ENCODE results near the gene ARHGEF4. TPM values are rescaled to one million over a fixed set of nuclear protein-coding genes. Genes with fewer than 3 reads are reported as not detected.
A peak's percentile ranks its signal among the peaks of the same experiment; 100 is the strongest.

ARHGEF4 gene
- total RNA-seq, 6 experiments from 2014 or later, result 0.44 to 6.7 (median 0.67) TPM; not detected in 2

DNA sequence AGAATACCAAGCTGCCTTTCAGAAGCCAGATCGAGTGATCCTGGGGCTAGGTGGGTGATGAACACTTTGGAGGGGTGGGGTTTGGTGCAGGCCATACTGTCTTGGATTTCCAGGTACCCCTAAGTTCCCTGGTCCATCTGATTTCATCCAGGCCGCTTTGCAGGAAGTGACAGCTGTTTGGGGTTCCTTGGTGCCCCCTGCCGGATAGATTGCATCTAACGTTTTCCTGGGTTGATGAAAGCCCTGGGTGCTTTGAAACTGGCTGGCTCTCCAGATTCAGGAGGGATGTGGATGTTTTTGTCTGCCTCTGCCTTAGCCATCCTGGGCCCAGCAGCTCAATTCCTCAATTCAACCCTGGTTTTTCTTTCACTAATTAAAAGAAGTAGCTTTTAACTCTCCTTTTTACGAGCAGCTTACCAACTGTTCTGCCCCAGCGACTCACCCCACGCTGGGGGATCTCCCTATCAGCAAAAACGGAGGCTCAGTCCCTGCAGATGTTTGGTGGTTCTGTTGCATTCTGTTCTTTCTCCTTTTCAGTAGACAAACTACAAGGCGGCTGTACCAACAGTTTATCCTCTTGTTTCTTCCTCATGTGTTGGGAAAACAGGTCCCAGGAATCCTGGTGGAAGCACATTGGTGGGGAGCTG, 37.1 kb downstream of the ARHGEF4 start:
- Histone ChIP-seq H3K9me3 (no peaks in the 10 kb centered on the region), H3K36me3 (no peaks in the 10 kb centered on the region), H3K27me3 (no peaks in the 10 kb centered on the region), H3K4me3 (no peak overlapping the region), H3K27ac (no peak overlapping the region), H3K4me1 (no peaks in the 10 kb centered on the region)
- WGBS (ENCODE audit: insufficient coverage, low coverage, low lambda C conversion rate, missing lambda C conversion rate), result 40% methylated on average over 7 of the region's 9 CpGs
- intact Hi-C loops (cut with DNase I), result loop anchor here (5.0 kb wide), 2 partner anchors 72 to 77 kb away; no protein-coding TSS in a partner anchor
- ATAC-seq (peak; percentile 83 to 96 (median 88)), DNase-seq (peak in 2 of 3 donors; percentile 61 to 68)
- TF ChIP-seq POLR2A (IDR thresholded peaks at IDR 0.05), result no peak
- TF ChIP-seq, protein P1, sequence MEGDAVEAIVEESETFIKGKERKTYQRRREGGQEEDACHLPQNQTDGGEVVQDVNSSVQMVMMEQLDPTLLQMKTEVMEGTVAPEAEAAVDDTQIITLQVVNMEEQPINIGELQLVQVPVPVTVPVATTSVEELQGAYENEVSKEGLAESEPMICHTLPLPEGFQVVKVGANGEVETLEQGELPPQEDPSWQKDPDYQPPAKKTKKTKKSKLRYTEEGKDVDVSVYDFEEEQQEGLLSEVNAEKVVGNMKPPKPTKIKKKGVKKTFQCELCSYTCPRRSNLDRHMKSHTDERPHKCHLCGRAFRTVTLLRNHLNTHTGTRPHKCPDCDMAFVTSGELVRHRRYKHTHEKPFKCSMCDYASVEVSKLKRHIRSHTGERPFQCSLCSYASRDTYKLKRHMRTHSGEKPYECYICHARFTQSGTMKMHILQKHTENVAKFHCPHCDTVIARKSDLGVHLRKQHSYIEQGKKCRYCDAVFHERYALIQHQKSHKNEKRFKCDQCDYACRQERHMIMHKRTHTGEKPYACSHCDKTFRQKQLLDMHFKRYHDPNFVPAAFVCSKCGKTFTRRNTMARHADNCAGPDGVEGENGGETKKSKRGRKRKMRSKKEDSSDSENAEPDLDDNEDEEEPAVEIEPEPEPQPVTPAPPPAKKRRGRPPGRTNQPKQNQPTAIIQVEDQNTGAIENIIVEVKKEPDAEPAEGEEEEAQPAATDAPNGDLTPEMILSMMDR (IDR thresholded peaks at IDR 0.05), result peak; percentile 62 to 66 (median 62)

DNA sequence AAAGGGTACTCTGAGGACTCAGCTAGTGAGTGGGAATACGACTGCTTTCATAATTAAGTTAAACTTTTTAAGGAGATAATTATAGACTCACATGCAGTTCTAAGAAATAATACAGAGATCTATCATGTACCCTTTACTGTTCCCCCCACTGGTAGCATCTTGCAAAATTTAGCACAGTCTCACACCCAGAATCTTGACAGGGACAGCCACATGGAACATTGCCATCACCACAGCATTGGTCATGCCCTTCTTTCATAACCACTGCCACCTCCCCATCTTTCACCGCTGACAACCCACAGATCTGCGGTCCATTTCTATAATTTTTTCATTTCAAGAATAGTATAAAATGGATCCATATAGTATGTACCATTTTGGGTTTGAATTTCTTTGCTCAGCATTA, 37.8 kb downstream of the ARHGEF4 start:
- H3K4me3 ChIP-seq, result no peak overlapping the region
- no peaks in the 10 kb centered on the region for H3K27me3 ChIP-seq
- H3K9me3 ChIP-seq, result no peaks in the 10 kb centered on the region
- TF ChIP-seq, protein P1 (IDR thresholded peaks at IDR 0.05), result no peak
- TF ChIP-seq POLR2A (IDR thresholded peaks at IDR 0.05), result no peak
- ATAC-seq (no peak), DNase-seq (no peak)
- H3K27ac ChIP-seq, result no peak overlapping the region
- H3K4me1 ChIP-seq, result no peaks in the 10 kb centered on the region
- intact Hi-C loops (cut with DNase I), result loop anchor here (5.0 kb wide), 2 partner anchors 72 to 77 kb away; no protein-coding TSS in a partner anchor
- 64% methylated on average over 3 of the region's 3 CpGs for WGBS (ENCODE audit: insufficient coverage, low coverage, low lambda C conversion rate, missing lambda C conversion rate)
- no peaks in the 10 kb centered on the region for H3K36me3 ChIP-seq

DNA sequence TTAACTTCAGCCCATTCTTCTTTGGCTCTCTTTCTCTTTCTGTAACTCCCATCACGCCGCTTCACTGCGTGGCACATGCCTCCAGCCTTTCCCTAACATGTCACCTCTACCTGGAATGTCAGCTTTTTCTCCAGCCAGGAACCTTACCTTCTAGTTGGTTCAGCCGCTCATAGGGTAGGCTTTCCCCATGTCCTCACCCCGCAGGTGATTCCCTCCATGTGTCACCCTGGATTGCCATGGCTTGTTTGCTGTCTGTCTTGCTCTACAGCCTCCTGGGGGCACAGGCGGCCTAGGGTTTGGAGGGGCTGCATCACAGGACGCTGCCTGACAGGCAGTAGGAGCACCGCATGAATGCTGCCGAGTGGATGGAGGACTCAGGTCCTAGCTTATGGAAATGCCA, 39.2 kb downstream of the ARHGEF4 start:
- ATAC-seq, result no peak

DNA sequence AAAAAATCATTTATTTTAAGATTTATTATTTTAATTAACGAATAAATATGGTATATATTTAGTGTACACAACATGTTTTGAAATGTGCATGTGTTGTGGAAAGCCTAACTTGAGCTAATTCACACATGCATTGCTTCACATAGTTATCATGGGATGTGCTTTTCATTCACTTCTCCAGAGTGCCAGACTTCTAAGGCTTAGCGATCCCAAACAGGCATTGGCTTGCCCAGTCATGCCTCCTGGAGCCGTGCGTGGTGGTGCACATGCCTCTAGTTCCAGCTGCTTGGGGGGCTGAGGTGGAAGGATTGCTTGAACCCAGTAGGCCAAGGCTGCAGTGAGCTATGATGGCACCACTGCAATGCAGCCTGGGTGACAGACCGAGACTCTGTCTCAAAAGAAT, 40.5 kb downstream of the ARHGEF4 start:
- Histone ChIP-seq H3K27me3 (no peaks in the 10 kb centered on the region), H3K9me3 (no peaks in the 10 kb centered on the region), H3K36me3 (no peaks in the 10 kb centered on the region), H3K4me3 (no peak overlapping the region), H3K27ac (no peak overlapping the region), H3K4me1 (no peaks in the 10 kb centered on the region)
- DNase-seq (no peak), ATAC-seq (no peak)
- WGBS (ENCODE audit: insufficient coverage, low coverage, low lambda C conversion rate, missing lambda C conversion rate), result 40% methylated on average over 4 of the region's 5 CpGs
- TF ChIP-seq, protein P1 (IDR thresholded peaks at IDR 0.05), result no peak
- TF ChIP-seq POLR2A (IDR thresholded peaks at IDR 0.05), result no peak
- intact Hi-C loops (cut with DNase I), result no loop called here

More for the DNA sequence above, 39.2 kb downstream of the ARHGEF4 start:
- 71% methylated on average over 6 of the region's 9 CpGs for WGBS (ENCODE audit: insufficient coverage, low coverage, low lambda C conversion rate, missing lambda C conversion rate)
- Histone ChIP-seq H3K36me3 (no peaks in the 10 kb centered on the region), H3K4me1 (no peaks in the 10 kb centered on the region), H3K4me3 (no peak overlapping the region), H3K9me3 (no peaks in the 10 kb centered on the region), H3K27me3 (no peaks in the 10 kb centered on the region), H3K27ac (no peak overlapping the region)
- no peak for DNase-seq
- TF ChIP-seq POLR2A (IDR thresholded peaks at IDR 0.05), result no peak
- TF ChIP-seq, protein P1 (IDR thresholded peaks at IDR 0.05), result no peak
- intact Hi-C loops (cut with DNase I), result no loop called here
